Measurements from ENCODE around the gene ADAMTS6.

DNA sequence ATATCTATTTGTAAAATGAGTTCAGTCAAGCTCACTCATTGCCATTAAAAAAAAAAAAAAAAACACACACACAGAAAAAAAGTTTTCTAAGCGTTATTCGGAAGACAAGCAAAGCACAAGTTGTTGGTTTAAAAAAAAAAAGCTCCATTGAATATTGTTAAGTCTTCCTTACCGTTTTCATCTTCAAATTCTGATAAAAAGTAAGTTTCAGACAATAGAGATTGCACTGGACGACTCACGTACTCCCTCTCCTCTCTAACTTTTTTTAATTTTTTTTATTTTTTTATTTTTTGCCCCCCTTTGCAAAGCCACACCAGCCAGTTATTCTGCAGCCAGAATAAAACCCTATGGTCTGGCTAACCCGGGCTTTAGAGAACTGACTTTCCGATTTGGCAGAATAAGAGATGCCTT, 544 bp downstream of the ADAMTS6 start:
- TF ChIP-seq POLR2AphosphoS5 (IDR thresholded peaks at IDR 0.05) (no peak), POLR2A (IDR thresholded peaks at IDR 0.05) (no peak), EP300 (IDR thresholded peaks at IDR 0.05) (no peak)
- TF ChIP-seq, protein P1, sequence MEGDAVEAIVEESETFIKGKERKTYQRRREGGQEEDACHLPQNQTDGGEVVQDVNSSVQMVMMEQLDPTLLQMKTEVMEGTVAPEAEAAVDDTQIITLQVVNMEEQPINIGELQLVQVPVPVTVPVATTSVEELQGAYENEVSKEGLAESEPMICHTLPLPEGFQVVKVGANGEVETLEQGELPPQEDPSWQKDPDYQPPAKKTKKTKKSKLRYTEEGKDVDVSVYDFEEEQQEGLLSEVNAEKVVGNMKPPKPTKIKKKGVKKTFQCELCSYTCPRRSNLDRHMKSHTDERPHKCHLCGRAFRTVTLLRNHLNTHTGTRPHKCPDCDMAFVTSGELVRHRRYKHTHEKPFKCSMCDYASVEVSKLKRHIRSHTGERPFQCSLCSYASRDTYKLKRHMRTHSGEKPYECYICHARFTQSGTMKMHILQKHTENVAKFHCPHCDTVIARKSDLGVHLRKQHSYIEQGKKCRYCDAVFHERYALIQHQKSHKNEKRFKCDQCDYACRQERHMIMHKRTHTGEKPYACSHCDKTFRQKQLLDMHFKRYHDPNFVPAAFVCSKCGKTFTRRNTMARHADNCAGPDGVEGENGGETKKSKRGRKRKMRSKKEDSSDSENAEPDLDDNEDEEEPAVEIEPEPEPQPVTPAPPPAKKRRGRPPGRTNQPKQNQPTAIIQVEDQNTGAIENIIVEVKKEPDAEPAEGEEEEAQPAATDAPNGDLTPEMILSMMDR (IDR thresholded peaks at IDR 0.05) = no peak

Data from upper lobe of left lung (tissue), 4 donors.